ENCODE data around the gene TTC14. TPM values are rescaled to one million over a fixed set of nuclear protein-coding genes. Genes with fewer than 3 reads are reported as not detected.

The TTC14 gene
- total RNA-seq, 1 donor from 2014 or later = 55.6 TPM

- Mint-ChIP-seq H3K4me1 (ENCODE audit: unreplicated experiment) (no peaks in the 10 kb centered on the region), H3K27ac (ENCODE audit: unreplicated experiment) (no peak overlapping the region), H3K4me3 (ENCODE audit: unreplicated experiment) (no peak overlapping the region), H3K27me3 (ENCODE audit: unreplicated experiment) (peaks cover 12% of the 10 kb centered on the region), H3K9me3 (ENCODE audit: unreplicated experiment) (no peaks in the 10 kb centered on the region), H3K36me3 (ENCODE audit: unreplicated experiment) (no peaks in the 10 kb centered on the region)
- no peak for DNase-seq (ENCODE audit: extremely low spot score, unreplicated experiment)
- TF ChIP-seq CTCF (IDR thresholded peaks at IDR 0.05) = no peak
These were observed 54.4 kb downstream of the TTC14 start for GRCh38 chr3:180656406-180656805.

- no peak overlapping the region for H3K27ac Mint-ChIP-seq (ENCODE audit: unreplicated experiment)
- no peak for DNase-seq (ENCODE audit: extremely low spot score, unreplicated experiment)
These were observed 55.1 kb downstream of the TTC14 start for GRCh38 chr3:180657094-180657493.

More at GRCh38 chr3:180657094-180657493, 55.1 kb downstream of the TTC14 start:
- H3K36me3 Mint-ChIP-seq (ENCODE audit: unreplicated experiment) = no peaks in the 10 kb centered on the region
- peaks cover 12% of the 10 kb centered on the region for H3K27me3 Mint-ChIP-seq (ENCODE audit: unreplicated experiment)
- no peaks in the 10 kb centered on the region for H3K9me3 Mint-ChIP-seq (ENCODE audit: unreplicated experiment)
- no peak overlapping the region for H3K4me3 Mint-ChIP-seq (ENCODE audit: unreplicated experiment)
- TF ChIP-seq CTCF (IDR thresholded peaks at IDR 0.05) = no peak
- H3K4me1 Mint-ChIP-seq (ENCODE audit: unreplicated experiment) = no peaks in the 10 kb centered on the region

Other genes with a start within 250 kb of the TTC14 start
- gene CCDC39, start 77.3 kb downstream of the TTC14 start, total RNA-seq = not detected in 2 replicates